ENCODE results near the gene PPIL1. TPM values are rescaled to one million over a fixed set of nuclear protein-coding genes. Genes with fewer than 3 reads are reported as not detected.

PPIL1 gene
- total and polyA plus RNA-seq, 2 of the 13 experiments (the other 11 are each of a cell fraction or from before 2014, with no cell fraction given): 74.2 to 144 TPM

DNA sequence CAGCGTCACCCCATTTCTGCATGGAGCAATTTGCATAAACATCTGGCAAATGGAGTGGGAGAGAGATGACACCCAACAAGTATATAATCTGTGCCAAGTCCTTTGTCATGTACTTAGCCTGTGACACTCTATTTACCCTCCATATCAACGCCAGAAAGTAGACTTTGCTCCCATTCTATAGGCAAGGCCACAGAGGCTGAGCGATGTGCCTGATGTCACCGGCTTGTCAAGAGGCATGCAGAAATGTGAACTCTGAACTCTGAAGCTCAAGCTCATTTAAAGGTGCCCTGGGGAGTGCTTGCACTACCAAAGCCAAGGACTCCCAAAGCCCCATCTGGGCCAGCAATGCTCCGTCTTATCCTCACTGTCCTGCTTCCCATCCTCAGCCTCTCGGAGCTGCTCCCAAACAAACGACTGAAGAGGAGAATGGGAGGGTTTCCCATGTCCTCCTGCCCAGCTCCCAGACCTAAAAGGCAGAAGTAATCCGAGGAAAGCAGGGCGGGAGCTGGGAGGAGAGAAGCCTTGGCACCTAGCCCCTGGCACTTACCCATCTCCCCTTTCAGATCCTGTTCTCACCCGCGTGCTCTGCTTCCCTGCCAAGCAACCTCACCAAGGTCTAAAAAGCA is 44.6 kb downstream of the PPIL1 start (continued):
- TF ChIP-seq, protein P1, sequence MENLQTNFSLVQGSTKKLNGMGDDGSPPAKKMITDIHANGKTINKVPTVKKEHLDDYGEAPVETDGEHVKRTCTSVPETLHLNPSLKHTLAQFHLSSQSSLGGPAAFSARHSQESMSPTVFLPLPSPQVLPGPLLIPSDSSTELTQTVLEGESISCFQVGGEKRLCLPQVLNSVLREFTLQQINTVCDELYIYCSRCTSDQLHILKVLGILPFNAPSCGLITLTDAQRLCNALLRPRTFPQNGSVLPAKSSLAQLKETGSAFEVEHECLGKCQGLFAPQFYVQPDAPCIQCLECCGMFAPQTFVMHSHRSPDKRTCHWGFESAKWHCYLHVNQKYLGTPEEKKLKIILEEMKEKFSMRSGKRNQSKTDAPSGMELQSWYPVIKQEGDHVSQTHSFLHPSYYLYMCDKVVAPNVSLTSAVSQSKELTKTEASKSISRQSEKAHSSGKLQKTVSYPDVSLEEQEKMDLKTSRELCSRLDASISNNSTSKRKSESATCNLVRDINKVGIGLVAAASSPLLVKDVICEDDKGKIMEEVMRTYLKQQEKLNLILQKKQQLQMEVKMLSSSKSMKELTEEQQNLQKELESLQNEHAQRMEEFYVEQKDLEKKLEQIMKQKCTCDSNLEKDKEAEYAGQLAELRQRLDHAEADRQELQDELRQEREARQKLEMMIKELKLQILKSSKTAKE (CRISPR knock-in tag; IDR thresholded peaks at IDR 0.05; ENCODE audit: borderline replicate concordance): no peak; the same call in 1 of the 2 replicates
- TF ChIP-seq ZNF768 (CRISPR knock-in tag; IDR thresholded peaks at IDR 0.05) (0 out of 2 replicates have a peak, but pooled peaks have one; percentile 25), ZNF7 (CRISPR knock-in tag; IDR thresholded peaks at IDR 0.05) (0 out of 2 replicates have a peak, but pooled peaks have one; percentile 10), SRF (IDR thresholded peaks at IDR 0.05; ENCODE audit: low read depth, low read length) (no peak), ZSCAN25 (CRISPR knock-in tag; IDR thresholded peaks at IDR 0.05) (peak; percentile 57), NR3C1 (CRISPR knock-in tag; IDR thresholded peaks at IDR 0.05) (no peak), NR2F6 (IDR thresholded peaks at IDR 0.05) (peak; percentile 78), NR2F6 (CRISPR knock-in tag; IDR thresholded peaks at IDR 0.05) (peak; percentile 93), ZNF317 (CRISPR knock-in tag; IDR thresholded peaks at IDR 0.05) (no peak), ARNT (IDR thresholded peaks at IDR 0.05) (no peak), ZIK1 (CRISPR knock-in tag; IDR thresholded peaks at IDR 0.05; ENCODE audit: borderline replicate concordance, low read depth) (no peak)
- TF ChIP-seq, protein P2, sequence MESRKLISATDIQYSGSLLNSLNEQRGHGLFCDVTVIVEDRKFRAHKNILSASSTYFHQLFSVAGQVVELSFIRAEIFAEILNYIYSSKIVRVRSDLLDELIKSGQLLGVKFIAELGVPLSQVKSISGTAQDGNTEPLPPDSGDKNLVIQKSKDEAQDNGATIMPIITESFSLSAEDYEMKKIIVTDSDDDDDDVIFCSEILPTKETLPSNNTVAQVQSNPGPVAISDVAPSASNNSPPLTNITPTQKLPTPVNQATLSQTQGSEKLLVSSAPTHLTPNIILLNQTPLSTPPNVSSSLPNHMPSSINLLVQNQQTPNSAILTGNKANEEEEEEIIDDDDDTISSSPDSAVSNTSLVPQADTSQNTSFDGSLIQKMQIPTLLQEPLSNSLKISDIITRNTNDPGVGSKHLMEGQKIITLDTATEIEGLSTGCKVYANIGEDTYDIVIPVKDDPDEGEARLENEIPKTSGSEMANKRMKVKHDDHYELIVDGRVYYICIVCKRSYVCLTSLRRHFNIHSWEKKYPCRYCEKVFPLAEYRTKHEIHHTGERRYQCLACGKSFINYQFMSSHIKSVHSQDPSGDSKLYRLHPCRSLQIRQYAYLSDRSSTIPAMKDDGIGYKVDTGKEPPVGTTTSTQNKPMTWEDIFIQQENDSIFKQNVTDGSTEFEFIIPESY (CRISPR knock-in tag; IDR thresholded peaks at IDR 0.05): peak; percentile 48; the same call in 1 of the 2 replicates
- TF ChIP-seq, protein P3, sequence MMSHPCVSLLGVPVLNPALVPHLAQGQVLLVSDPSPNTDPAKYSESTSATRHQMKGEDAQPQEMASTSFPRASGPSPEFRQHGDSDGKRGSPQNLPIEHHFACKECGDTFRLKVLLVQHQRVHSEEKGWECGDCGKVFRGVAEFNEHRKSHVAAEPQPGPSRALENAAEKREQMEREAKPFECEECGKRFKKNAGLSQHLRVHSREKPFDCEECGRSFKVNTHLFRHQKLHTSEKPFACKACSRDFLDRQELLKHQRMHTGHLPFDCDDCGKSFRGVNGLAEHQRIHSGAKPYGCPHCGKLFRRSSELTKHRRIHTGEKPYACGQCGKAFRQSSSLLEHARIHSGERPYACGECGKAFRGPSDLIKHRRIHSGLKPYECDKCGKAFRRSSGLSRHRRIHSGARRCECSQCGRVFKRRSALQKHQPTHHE (CRISPR knock-in tag; IDR thresholded peaks at IDR 0.05; ENCODE audit: borderline replicate concordance): no peak
- TF ChIP-seq, protein P4, sequence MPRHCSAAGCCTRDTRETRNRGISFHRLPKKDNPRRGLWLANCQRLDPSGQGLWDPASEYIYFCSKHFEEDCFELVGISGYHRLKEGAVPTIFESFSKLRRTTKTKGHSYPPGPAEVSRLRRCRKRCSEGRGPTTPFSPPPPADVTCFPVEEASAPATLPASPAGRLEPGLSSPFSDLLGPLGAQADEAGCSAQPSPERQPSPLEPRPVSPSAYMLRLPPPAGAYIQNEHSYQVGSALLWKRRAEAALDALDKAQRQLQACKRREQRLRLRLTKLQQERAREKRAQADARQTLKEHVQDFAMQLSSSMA (CRISPR knock-in tag; IDR thresholded peaks at IDR 0.05): no peak
- TF ChIP-seq, protein P5, sequence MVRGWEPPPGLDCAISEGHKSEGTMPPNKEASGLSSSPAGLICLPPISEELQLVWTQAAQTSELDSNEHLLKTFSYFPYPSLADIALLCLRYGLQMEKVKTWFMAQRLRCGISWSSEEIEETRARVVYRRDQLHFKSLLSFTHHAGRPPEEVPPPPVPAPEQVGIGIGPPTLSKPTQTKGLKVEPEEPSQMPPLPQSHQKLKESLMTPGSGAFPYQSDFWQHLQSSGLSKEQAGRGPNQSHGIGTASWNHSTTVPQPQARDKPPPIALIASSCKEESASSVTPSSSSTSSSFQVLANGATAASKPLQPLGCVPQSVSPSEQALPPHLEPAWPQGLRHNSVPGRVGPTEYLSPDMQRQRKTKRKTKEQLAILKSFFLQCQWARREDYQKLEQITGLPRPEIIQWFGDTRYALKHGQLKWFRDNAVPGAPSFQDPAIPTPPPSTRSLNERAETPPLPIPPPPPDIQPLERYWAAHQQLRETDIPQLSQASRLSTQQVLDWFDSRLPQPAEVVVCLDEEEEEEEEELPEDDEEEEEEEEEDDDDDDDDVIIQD (CRISPR knock-in tag; IDR thresholded peaks at IDR 0.05; ENCODE audit: low read depth): peak; percentile 57; the same call in 1 of the 2 replicates
- TF ChIP-seq, protein P6, sequence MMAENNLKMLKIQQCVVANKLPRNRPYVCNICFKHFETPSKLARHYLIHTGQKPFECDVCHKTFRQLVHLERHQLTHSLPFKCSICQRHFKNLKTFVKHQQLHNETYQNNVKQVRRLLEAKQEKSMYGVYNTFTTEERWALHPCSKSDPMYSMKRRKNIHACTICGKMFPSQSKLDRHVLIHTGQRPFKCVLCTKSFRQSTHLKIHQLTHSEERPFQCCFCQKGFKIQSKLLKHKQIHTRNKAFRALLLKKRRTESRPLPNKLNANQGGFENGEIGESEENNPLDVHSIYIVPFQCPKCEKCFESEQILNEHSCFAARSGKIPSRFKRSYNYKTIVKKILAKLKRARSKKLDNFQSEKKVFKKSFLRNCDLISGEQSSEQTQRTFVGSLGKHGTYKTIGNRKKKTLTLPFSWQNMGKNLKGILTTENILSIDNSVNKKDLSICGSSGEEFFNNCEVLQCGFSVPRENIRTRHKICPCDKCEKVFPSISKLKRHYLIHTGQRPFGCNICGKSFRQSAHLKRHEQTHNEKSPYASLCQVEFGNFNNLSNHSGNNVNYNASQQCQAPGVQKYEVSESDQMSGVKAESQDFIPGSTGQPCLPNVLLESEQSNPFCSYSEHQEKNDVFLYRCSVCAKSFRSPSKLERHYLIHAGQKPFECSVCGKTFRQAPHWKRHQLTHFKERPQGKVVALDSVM (CRISPR knock-in tag; IDR thresholded peaks at IDR 0.05): peak; percentile 60; the same call in 1 of the 2 replicates

All from HepG2 (cell line).